HEK293 (cell line): ENCODE data around the gene PRKD1.

ENCODE experiments used
- CTCF ChIA-PET: fragments of 350-600 bp; formaldehyde crosslinking; extraction: SDS; loops from one replicate; lab custom pipeline; 2021; ENCODE audit warnings: antibody characterized with exemption; lab: Yijun Ruan, JAX
- POLR2A ChIA-PET: fragments of 300-600 bp; formaldehyde crosslinking; extraction: SDS; loops from one replicate; lab custom pipeline; 2020; ENCODE audit warnings: antibody characterized with exemption, inconsistent platforms; lab: Yijun Ruan, JAX
- H3K27ac ChIP-seq: fragments of 200-500 bp; sonication (Bioruptor generic); 2 replicates; pipeline ENCODE4 v1.5.1; 2014; ENCODE audit warnings: low read depth, low read length, control low read depth, inconsistent platforms; ENCODE audit errors: extremely low read depth
- H3K36me3 ChIP-seq, 2 experiments: fragments of 200-500 bp in 1 of 2; sonication (Bioruptor generic) in 1 of 2; 1 replicate in 1 of 2; 2 replicates in 1 of 2; pipeline ENCODE4 v1.5.1; 2014 to 2017; ENCODE audit warnings: inconsistent platforms in 2 of 2, low read length in 2 of 2; ENCODE audit not compliant: control insufficient read depth in 2 of 2, insufficient read depth in 1 of 2
- H3K4me1 ChIP-seq: fragments of 200-500 bp; sonication (Bioruptor generic); 2 replicates; pipeline ENCODE4 v1.5.1; 2014; ENCODE audit warnings: mild to moderate bottlenecking, low read length, inconsistent platforms; ENCODE audit not compliant: control insufficient read depth, insufficient read depth
- H3K4me3 ChIP-seq: 2 replicates; pipeline ENCODE4 v1.5.1; 2011; ENCODE audit warnings: low read depth, mild to moderate bottlenecking, control low read depth, low read length, moderate library complexity
- H3K9me3 ChIP-seq: fragments of 200-500 bp; sonication (Bioruptor generic); 2 replicates; pipeline ENCODE4 v1.5.1; 2014; ENCODE audit warnings: low read depth, low read length, inconsistent platforms; ENCODE audit not compliant: control insufficient read depth, insufficient read depth
- KLF16 ChIP-seq: fragments of 450-650 bp; formaldehyde crosslinking; IDR thresholded peaks from 2 replicates; pipeline ENCODE4 v1.5.1; 2017; ENCODE audit warnings: missing biosample characterization, missing genetic modification characterization
- MEIS1 ChIP-seq: sonication (generic); formaldehyde crosslinking; IDR thresholded peaks from 2 replicates; pipeline ENCODE4 v1.8.1; 2022; ENCODE audit warnings: missing genetic modification reagents, mild to moderate bottlenecking, borderline replicate concordance
- MYNN ChIP-seq: fragments of 450-650 bp; formaldehyde crosslinking; IDR thresholded peaks from 2 replicates; pipeline ENCODE4 v1.5.1; 2016; ENCODE audit warnings: missing biosample characterization, missing genetic modification characterization, borderline replicate concordance
- SP3 ChIP-seq: fragments of 450-650 bp; formaldehyde crosslinking; IDR thresholded peaks from 2 replicates; pipeline ENCODE4 v1.5.1; 2016; ENCODE audit warnings: missing biosample characterization, missing genetic modification characterization
- ZNF16 ChIP-seq: fragments of 450-650 bp; formaldehyde crosslinking; IDR thresholded peaks from 2 replicates; pipeline ENCODE4 v1.5.1; 2016; ENCODE audit warnings: low read depth, missing biosample characterization, missing genetic modification characterization
- ZNF221 ChIP-seq: fragments of 450-650 bp; formaldehyde crosslinking; IDR thresholded peaks from 2 replicates; pipeline ENCODE4 v1.5.1; 2017; ENCODE audit warnings: missing biosample characterization, missing genetic modification characterization, borderline replicate concordance
- ZNF292 ChIP-seq: fragments of 450-650 bp; formaldehyde crosslinking; IDR thresholded peaks from 2 replicates; pipeline ENCODE4 v1.5.1; 2016; ENCODE audit warnings: low read depth, missing biosample characterization, missing genetic modification characterization, borderline replicate concordance
- ZNF302 ChIP-seq: fragments of 450-650 bp; formaldehyde crosslinking; IDR thresholded peaks from 2 replicates; pipeline ENCODE4 v1.5.1; 2016; ENCODE audit warnings: missing biosample characterization, missing genetic modification characterization, low read depth
- ZNF354C ChIP-seq: fragments of 450-650 bp; formaldehyde crosslinking; IDR thresholded peaks from 2 replicates; pipeline ENCODE4 v1.5.1; 2016; ENCODE audit warnings: missing biosample characterization, missing genetic modification characterization, low read depth, borderline replicate concordance
- ZNF394 ChIP-seq: fragments of 450-650 bp; formaldehyde crosslinking; IDR thresholded peaks from 2 replicates; pipeline ENCODE4 v1.5.1; 2016; ENCODE audit warnings: missing biosample characterization, missing genetic modification characterization, mild to moderate bottlenecking, moderate library complexity, borderline replicate concordance
- ZNF555 ChIP-seq: fragments of 450-650 bp; formaldehyde crosslinking; conservative IDR thresholded peaks from 2 replicates; pipeline ENCODE4 v1.5.1; 2017; ENCODE audit warnings: missing biosample characterization, mild to moderate bottlenecking, missing genetic modification characterization, inconsistent platforms
- ZNF600 ChIP-seq: fragments of 450-650 bp; formaldehyde crosslinking; IDR thresholded peaks from 2 replicates; pipeline ENCODE4 v1.5.1; 2016; ENCODE audit warnings: missing biosample characterization, missing genetic modification characterization
- ZNF660 ChIP-seq: fragments of 450-650 bp; IDR thresholded peaks from 2 replicates; pipeline ENCODE4 v1.5.1; 2018; ENCODE audit warnings: missing biosample characterization, mild to moderate bottlenecking, missing genetic modification characterization
- ZNF76 ChIP-seq: fragments of 450-650 bp; formaldehyde crosslinking; IDR thresholded peaks from 2 replicates; pipeline ENCODE4; 2016; ENCODE audit warnings: low read depth, missing biosample characterization, missing genetic modification characterization, borderline replicate concordance
- ZNF792 ChIP-seq: fragments of 450-650 bp; formaldehyde crosslinking; IDR thresholded peaks from 2 replicates; pipeline ENCODE4 v1.5.1; 2016; ENCODE audit warnings: missing biosample characterization, missing genetic modification characterization
- TF ChIP-seq, protein P1 (sequence below): fragments of 450-650 bp; formaldehyde crosslinking; IDR thresholded peaks from 2 replicates; pipeline ENCODE4 v1.5.1; 2017; ENCODE audit warnings: missing biosample characterization, missing genetic modification characterization
- TF ChIP-seq, protein P2 (sequence below): fragments of 450-650 bp; formaldehyde crosslinking; IDR thresholded peaks from 2 replicates; pipeline ENCODE4 v1.5.1; 2016; ENCODE audit warnings: missing biosample characterization, missing genetic modification characterization
- TF ChIP-seq, protein P3 (sequence below): fragments of 450-650 bp; formaldehyde crosslinking; IDR thresholded peaks from 2 replicates; pipeline ENCODE4 v1.5.1; 2016; ENCODE audit warnings: missing biosample characterization, missing genetic modification characterization, borderline replicate concordance
- TF ChIP-seq, protein P4 (sequence below): fragments of 450-650 bp; formaldehyde crosslinking; IDR thresholded peaks from 2 replicates; pipeline ENCODE4 v1.5.1; 2016; ENCODE audit warnings: missing biosample characterization, missing genetic modification characterization
- TF ChIP-seq, protein P5 (sequence below): fragments of 450-650 bp; formaldehyde crosslinking; IDR thresholded peaks from 2 replicates; pipeline ENCODE4 v1.5.1; 2016; ENCODE audit warnings: missing biosample characterization, missing genetic modification characterization

The PRKD1 gene

DNA sequence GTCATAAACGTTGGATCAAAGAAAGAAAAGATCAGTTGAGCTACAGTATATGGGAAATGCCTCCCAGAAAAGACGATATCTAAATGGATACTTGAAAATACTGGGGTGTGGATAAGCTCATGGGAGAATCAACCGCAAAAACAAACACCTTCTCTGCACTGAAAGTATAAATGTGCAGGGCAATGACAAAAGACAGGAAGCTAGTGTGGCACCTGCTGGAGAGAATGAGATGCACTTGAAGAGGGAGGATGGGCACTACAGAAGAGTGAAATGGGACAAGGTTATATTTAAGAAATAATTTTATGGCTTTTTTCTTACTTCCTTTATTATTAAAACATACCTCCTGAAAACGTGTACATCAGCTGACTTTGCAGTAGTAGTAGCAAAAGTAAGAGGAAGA, 153.7 kb downstream of the PRKD1 start:
- H3K4me1 ChIP-seq: no peaks in the 10 kb centered on the region
- H3K27ac ChIP-seq: no peak overlapping the region
- CTCF ChIA-PET: interaction anchor here (1.0 kb wide), 1 partner anchor 14 kb away, joined by 3 read pairs; no protein-coding TSS in a partner anchor
- H3K36me3 ChIP-seq: no peaks in the 10 kb centered on the region
- H3K4me3 ChIP-seq: no peak overlapping the region
- TF ChIP-seq ZNF600 (tag by site-specific recombination) (no peak), ZNF76 (tag by site-specific recombination) (no peak), MYNN (tag by site-specific recombination) (no peak), ZNF16 (tag by site-specific recombination) (no peak), ZNF792 (tag by site-specific recombination) (no peak), SP3 (tag by site-specific recombination) (no peak), ZNF555 (tag by site-specific recombination) (no peak), ZNF292 (no peak), ZNF221 (tag by site-specific recombination) (no peak), MEIS1 (no peak), KLF16 (tag by site-specific recombination) (no peak), ZNF302 (tag by site-specific recombination) (no peak), ZNF354C (no peak), ZNF394 (tag by site-specific recombination) (no peak), ZNF660 (tag by site-specific recombination) (no peak)
- TF ChIP-seq, protein P1, sequence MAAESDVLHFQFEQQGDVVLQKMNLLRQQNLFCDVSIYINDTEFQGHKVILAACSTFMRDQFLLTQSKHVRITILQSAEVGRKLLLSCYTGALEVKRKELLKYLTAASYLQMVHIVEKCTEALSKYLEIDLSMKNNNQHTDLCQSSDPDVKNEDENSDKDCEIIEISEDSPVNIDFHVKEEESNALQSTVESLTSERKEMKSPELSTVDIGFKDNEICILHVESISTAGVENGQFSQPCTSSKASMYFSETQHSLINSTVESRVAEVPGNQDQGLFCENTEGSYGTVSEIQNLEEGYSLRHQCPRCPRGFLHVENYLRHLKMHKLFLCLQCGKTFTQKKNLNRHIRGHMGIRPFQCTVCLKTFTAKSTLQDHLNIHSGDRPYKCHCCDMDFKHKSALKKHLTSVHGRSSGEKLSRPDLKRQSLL (tag by site-specific recombination): no peak
- TF ChIP-seq, protein P2, sequence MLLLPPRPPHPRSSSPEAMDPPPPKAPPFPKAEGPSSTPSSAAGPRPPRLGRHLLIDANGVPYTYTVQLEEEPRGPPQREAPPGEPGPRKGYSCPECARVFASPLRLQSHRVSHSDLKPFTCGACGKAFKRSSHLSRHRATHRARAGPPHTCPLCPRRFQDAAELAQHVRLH (tag by site-specific recombination): no peak
- TF ChIP-seq, protein P3, sequence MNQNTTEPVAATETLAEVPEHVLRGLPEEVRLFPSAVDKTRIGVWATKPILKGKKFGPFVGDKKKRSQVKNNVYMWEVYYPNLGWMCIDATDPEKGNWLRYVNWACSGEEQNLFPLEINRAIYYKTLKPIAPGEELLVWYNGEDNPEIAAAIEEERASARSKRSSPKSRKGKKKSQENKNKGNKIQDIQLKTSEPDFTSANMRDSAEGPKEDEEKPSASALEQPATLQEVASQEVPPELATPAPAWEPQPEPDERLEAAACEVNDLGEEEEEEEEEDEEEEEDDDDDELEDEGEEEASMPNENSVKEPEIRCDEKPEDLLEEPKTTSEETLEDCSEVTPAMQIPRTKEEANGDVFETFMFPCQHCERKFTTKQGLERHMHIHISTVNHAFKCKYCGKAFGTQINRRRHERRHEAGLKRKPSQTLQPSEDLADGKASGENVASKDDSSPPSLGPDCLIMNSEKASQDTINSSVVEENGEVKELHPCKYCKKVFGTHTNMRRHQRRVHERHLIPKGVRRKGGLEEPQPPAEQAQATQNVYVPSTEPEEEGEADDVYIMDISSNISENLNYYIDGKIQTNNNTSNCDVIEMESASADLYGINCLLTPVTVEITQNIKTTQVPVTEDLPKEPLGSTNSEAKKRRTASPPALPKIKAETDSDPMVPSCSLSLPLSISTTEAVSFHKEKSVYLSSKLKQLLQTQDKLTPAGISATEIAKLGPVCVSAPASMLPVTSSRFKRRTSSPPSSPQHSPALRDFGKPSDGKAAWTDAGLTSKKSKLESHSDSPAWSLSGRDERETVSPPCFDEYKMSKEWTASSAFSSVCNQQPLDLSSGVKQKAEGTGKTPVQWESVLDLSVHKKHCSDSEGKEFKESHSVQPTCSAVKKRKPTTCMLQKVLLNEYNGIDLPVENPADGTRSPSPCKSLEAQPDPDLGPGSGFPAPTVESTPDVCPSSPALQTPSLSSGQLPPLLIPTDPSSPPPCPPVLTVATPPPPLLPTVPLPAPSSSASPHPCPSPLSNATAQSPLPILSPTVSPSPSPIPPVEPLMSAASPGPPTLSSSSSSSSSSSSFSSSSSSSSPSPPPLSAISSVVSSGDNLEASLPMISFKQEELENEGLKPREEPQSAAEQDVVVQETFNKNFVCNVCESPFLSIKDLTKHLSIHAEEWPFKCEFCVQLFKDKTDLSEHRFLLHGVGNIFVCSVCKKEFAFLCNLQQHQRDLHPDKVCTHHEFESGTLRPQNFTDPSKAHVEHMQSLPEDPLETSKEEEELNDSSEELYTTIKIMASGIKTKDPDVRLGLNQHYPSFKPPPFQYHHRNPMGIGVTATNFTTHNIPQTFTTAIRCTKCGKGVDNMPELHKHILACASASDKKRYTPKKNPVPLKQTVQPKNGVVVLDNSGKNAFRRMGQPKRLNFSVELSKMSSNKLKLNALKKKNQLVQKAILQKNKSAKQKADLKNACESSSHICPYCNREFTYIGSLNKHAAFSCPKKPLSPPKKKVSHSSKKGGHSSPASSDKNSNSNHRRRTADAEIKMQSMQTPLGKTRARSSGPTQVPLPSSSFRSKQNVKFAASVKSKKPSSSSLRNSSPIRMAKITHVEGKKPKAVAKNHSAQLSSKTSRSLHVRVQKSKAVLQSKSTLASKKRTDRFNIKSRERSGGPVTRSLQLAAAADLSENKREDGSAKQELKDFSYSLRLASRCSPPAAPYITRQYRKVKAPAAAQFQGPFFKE: no peak
- TF ChIP-seq, protein P4, sequence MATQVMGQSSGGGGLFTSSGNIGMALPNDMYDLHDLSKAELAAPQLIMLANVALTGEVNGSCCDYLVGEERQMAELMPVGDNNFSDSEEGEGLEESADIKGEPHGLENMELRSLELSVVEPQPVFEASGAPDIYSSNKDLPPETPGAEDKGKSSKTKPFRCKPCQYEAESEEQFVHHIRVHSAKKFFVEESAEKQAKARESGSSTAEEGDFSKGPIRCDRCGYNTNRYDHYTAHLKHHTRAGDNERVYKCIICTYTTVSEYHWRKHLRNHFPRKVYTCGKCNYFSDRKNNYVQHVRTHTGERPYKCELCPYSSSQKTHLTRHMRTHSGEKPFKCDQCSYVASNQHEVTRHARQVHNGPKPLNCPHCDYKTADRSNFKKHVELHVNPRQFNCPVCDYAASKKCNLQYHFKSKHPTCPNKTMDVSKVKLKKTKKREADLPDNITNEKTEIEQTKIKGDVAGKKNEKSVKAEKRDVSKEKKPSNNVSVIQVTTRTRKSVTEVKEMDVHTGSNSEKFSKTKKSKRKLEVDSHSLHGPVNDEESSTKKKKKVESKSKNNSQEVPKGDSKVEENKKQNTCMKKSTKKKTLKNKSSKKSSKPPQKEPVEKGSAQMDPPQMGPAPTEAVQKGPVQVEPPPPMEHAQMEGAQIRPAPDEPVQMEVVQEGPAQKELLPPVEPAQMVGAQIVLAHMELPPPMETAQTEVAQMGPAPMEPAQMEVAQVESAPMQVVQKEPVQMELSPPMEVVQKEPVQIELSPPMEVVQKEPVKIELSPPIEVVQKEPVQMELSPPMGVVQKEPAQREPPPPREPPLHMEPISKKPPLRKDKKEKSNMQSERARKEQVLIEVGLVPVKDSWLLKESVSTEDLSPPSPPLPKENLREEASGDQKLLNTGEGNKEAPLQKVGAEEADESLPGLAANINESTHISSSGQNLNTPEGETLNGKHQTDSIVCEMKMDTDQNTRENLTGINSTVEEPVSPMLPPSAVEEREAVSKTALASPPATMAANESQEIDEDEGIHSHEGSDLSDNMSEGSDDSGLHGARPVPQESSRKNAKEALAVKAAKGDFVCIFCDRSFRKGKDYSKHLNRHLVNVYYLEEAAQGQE (tag by site-specific recombination): no peak
- TF ChIP-seq, protein P5, sequence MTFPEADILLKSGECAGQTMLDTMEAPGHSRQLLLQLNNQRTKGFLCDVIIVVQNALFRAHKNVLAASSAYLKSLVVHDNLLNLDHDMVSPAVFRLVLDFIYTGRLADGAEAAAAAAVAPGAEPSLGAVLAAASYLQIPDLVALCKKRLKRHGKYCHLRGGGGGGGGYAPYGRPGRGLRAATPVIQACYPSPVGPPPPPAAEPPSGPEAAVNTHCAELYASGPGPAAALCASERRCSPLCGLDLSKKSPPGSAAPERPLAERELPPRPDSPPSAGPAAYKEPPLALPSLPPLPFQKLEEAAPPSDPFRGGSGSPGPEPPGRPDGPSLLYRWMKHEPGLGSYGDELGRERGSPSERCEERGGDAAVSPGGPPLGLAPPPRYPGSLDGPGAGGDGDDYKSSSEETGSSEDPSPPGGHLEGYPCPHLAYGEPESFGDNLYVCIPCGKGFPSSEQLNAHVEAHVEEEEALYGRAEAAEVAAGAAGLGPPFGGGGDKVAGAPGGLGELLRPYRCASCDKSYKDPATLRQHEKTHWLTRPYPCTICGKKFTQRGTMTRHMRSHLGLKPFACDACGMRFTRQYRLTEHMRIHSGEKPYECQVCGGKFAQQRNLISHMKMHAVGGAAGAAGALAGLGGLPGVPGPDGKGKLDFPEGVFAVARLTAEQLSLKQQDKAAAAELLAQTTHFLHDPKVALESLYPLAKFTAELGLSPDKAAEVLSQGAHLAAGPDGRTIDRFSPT (tag by site-specific recombination): no peak
- POLR2A ChIA-PET: no interaction called here
- H3K9me3 ChIP-seq: no peaks in the 10 kb centered on the region
